ENCODE results near the gene CCDC43.

GRCh38 chr17:44734272-44734671, 44.7 kb upstream of the CCDC43 start:
- no peak for TF ChIP-seq CTCF (IDR thresholded peaks at IDR 0.05)
- no peak for TF ChIP-seq POLR2A (IDR thresholded peaks at IDR 0.05)
- TF ChIP-seq POLR2AphosphoS5 (IDR thresholded peaks at IDR 0.05; ENCODE audit: insufficient read depth in 1 of 2, low read depth in 1 of 2) = no peak
